ENCODE results near the gene FBXO47.

DNA sequence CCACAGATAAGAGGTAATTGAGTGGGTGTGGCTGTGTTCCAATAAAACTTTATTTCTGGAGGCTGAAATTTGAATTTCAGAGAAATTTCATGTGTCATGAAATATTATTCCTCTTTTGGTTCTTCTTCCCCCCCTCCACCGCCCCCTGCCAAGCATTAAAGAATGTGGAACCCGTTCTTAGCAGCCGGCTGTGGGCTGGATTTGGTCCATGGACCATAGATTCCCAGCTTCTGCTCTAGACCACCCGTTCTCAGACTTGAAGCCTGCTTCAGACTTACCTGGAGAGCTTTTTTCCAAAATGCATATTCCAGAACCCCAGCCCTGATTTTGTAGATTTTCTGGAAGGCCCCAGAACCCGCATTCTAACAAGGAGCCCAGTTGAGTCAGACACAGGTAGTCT lies 56.9 kb downstream of the FBXO47 start:
- TF ChIP-seq ETV6 (IDR thresholded peaks at IDR 0.05; ENCODE audit: borderline replicate concordance in 1 of 2, low read depth in 2 of 2, low read length in 1 of 2) (no peak), ETV6 (CRISPR knock-in tag; IDR thresholded peaks at IDR 0.05; ENCODE audit: borderline replicate concordance) (no peak), DPF2 (IDR thresholded peaks at IDR 0.05) (no peak), ZFPM2 (CRISPR knock-in tag; IDR thresholded peaks at IDR 0.05) (no peak), POLR2A (conservative IDR thresholded peaks at IDR 0.05) (no peak), HES1 (IDR thresholded peaks at IDR 0.05; ENCODE audit: low read depth) (no peak), NKRF (IDR thresholded peaks at IDR 0.05; ENCODE audit: borderline replicate concordance) (no peak), ELF4 (CRISPR knock-in tag; IDR thresholded peaks at IDR 0.05) (no peak), NR2C2 (CRISPR knock-in tag; IDR thresholded peaks at IDR 0.05) (no peak), NR2C2 (tag; IDR thresholded peaks at IDR 0.05) (no peak), KDM1A (IDR thresholded peaks at IDR 0.05) (no peak), IRF2 (CRISPR knock-in tag; IDR thresholded peaks at IDR 0.05) (no peak), ZBTB1 (CRISPR knock-in tag; IDR thresholded peaks at IDR 0.05; ENCODE audit: borderline replicate concordance, low read depth) (no peak), ZNF224 (CRISPR knock-in tag; IDR thresholded peaks at IDR 0.05) (no peak)
- TF ChIP-seq, protein P1, sequence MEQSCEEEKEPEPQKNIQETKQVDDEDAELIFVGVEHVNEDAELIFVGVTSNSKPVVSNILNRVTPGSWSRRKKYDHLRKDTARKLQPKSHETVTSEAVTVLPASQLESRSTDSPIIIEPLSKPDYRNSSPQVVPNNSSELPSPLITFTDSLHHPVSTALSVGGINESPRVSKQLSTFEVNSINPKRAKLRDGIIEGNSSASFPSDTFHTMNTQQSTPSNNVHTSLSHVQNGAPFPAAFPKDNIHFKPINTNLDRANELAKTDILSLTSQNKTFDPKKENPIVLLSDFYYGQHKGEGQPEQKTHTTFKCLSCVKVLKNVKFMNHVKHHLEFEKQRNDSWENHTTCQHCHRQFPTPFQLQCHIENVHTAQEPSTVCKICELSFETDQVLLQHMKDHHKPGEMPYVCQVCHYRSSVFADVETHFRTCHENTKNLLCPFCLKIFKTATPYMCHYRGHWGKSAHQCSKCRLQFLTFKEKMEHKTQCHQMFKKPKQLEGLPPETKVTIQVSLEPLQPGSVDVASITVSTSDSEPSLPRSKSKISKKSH (CRISPR knock-in tag; IDR thresholded peaks at IDR 0.05) = no peak

All from K562 (cell line).